DMS114 treated with DMSO at 0.1 percent for 48 hours (cell line): Measurements from ENCODE around the gene KLF2.
"Not testable (repeated sequence)": the region's sequence is repeated elsewhere in the genome, so short reads cannot be mapped to it uniquely, and the experiment has no call there.

Source experiments
- DNase-seq: peaks from one replicate; lab custom pipeline; 2025; ENCODE audit not compliant: unreplicated experiment; lab: John Stamatoyannopoulos, UW

The KLF2 gene

DNA sequence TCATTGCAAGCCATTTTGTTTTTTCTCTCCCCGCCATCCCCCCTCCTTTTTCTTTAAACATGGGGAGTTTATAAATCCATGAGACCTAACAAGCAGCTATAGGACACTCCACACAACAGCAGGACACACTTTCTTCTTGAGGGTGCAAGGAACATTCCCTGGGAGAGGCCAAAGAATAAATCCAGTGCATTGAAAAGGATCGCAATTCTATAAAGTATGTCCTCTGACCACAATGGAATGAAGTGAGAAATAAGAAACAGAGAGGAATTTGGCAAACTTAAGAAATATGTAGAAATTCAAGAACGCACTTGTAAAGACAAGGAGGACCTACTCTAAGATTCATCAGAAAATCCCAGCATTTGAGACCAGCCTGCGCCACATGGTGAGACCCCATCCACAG is 11.9 kb downstream of the KLF2 start:
- no peak for DNase-seq

DNA sequence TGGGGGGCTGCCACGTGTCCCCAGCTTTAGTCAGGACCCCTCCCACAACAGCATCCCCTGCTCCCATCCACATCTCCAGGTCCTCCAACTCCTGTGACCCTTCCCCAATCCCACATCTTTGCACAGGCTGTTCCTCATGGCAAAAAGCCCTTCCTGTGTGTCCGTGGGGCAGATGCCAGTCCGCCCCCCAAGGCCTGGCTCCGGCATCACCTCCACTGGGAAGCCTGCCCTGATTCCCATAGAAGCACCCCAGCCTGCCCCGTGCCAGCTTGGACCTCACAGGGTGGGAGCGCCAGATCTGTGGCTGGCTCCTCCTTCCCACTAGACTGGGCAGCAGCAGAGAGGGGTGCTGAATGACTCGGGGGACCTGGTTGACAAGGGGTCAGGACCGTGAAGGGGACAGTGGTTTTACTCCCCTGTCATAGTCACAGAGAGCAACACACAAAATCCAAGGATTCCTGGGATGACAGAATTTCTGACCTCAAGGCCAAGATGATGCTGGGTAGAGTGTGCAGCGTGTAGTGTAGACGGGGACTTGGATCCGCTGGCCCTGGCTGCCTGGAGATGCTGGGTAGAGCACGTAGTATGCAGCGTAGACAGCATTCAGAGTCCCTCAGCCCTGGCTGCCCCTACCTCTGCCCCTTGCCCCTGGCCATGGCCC is 13.3 kb downstream of the KLF2 start:
- DNase-seq: no peak

DNA sequence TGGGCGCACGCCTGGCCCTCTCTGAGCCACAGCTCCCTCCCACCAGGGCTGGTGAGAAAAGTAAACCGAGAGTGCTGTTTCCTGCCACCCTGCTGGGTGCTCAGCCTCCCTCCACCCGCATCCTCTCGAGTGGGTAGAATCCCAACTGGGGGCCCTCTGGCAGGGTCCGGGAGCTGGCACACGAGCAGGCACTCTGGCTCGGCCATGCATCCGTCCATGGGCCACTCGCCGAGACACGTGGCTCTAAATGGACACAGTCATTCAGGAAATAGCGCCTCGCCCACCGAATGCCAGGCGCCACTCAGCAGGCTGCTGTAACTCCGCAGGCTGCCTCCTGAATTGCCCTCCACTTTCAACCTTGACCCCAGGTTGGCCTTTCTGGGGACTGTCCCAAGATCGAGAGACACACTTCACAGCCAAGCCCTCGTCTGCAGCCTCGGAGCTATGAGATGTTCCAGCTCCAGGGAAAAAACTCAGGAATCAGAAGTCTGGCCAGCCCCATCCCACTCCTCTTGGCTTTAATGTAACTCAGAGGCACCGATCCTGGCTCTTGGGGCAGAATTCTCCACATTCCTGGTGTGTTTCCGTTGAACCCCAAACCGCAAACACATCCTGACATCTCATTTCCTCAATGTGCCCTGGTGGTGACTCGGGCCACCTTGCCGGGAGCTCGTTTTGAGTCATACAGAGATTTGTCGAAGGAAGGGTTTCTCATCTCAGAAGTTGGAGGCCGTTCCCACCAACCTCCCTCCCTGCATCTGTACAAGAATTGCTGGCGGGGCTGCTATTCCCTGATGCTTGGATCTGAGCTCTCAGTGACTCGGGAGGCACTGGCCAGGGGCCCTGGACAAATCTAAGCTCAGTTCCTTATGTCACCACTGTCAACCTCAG is 14.1 kb downstream of the KLF2 start:
- no peak for DNase-seq

DNA sequence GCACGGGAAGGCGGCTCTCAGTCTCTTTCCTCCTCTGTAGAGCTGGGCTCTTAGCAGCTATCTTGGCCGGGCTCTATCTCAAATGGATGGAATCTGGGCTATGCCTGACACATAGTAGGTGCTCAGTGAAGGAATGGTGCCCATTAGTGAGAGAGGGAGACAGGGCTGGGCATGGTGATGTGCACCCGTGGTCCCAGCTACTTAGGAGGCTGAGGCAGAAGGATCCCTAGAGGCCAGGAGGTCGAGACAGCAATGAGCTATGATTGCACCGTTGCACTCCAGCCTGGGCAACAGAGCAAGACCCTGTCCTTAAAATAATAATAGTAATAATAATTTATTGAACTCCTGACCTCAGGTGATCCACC is 14.7 kb downstream of the KLF2 start:
- DNase-seq: no peak

DNA sequence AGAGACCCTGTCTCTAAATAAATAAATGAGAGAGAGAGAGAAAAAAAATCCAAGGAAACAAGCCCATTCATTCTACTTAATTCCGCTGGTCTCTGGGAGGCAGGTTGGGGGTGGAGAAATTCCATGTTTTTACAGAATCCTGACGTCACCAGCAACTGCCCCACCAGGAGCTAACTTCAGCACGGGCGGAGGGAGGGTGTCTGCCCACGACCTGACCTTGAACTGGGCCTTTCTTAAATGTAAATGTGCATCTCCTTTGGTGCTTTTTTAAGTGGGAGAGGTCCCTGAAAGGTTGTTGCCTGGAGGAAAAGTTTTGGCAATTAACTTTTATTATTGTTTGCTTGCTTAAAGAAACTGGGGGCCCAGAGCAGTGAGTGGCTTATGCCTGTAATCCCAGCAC is 15.5 kb downstream of the KLF2 start:
- DNase-seq: no peak

DNA sequence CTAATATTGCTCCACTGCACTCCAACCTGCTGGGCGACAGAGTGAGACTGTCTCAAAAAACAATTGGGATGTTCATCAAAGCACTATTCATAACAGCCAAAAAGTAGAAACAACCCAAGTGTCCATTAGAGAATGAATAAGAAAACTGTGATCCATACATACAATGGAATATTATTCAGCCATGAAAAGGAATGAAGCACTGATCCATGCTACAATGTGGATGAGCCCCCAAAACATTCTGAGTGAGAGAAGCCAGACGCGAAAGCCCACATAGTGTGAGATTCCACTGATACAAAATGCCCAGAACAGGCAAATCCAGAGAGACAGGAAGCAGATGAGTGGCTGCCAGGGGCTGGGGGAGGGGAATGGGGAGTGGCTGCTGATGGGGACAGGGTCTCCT is 16.0 kb downstream of the KLF2 start:
- DNase-seq: no peak

DNA sequence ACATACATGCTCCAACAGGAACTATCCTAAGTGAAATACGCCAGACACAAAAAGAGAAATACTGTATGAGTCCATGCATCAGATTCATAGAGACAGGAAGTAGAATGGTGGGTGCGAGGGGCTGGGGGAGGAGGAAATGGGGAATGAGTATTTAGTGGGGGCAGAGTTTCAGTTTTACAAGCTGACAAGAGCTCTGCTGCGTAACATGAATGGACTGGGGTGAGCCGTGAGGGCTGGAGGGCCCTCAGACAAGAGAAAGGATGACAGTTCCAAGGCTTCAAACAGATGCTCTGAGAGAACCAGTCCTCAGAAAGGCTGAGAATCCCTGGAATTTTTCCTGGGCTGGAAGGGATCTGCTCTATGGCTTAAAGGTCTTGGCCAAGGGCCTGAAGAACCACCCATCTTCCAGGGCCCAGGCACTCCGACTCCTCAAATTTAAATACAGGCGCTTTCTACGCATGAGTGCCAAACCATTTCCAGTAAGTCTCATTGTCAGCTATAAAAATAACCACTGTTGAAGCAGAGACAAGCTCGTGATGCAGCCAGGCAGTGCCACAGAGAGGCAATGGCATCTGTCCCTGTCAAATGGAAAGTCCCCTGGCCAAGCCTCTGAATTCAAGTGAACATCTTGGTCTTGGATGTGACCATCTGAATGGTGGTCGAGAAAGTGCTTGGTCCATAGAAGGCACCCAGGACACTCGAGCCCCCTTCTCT is 17.5 kb downstream of the KLF2 start:
- no peak for DNase-seq

DNA sequence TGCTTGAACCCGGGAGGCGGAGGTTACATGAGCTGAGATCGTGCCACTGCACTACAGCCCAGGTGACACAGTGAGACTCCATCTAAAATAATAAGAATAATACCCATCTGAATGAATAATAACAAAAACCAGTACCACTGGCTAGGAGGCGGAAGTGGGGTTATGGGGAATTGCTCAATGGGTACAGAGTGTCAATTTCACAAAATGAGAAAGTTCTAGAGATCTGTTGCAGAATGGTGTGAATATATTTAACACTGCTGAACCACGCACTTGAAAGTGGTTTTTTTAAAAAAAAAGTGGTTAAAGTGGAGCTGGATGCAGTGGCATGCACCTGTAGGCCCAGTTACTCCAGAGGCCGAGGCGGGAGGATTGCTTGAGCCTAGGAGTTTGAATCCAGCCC is 18.5 kb downstream of the KLF2 start:
- DNase-seq: no peak

DNA sequence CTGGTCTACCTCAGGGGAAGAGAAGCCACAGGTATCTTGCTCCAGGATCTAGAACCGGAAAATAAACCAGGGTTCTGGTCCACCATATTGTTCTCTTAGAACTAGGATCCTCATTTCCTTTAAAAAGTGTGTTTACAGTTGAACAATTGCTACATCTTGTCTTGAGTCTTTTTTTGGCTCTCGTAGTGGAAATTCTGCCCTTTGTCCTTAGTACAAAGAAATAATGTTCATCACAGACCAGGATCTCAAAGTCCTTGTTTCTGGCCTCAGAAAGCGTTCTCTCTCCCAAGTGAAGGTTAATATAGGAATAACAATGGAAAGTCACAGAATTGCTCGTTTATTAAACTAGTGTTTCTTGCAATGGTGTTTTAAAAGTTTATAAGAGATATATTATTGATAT is 20.8 kb downstream of the KLF2 start:
- no peak for DNase-seq

DNA sequence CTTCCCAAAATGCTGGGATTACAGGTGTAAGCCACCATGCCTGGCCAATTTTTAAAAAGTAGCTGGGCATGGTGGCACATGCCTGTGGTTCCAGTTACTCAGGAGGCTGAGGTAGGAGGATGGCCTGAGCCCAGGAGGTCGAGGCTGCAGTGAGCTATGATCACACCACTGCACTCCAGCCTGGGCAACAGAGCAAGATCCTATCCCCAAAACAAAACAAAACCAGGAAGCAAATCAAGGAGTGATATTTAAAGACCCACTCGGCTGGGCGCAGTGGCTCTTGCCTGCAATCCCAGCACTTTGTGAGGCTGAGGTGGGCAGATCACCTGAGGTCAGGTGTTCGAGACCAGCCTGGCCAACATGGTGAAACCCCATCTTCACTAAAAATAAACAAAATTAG is 22.5 kb downstream of the KLF2 start:
- not testable (repeated sequence) for DNase-seq

DNA sequence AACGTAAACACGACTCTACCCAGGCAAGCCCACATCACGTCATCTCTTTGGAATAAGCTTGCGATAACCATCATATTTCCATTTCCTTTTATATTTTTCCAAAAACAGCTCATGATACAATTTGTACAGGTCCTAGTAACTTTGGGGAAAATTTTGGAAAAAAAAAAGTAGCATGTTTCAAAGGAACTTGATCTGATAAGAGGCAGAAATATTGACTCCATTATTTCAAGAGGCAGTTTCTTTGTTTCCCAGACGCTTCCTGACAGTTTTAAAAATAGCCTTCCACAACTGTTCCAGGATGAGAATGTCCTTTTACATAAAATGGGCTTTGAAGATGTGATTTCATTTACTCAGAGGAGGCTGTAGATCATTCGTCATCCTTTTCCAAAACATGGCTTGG is 23.1 kb downstream of the KLF2 start:
- DNase-seq: no peak

DNA sequence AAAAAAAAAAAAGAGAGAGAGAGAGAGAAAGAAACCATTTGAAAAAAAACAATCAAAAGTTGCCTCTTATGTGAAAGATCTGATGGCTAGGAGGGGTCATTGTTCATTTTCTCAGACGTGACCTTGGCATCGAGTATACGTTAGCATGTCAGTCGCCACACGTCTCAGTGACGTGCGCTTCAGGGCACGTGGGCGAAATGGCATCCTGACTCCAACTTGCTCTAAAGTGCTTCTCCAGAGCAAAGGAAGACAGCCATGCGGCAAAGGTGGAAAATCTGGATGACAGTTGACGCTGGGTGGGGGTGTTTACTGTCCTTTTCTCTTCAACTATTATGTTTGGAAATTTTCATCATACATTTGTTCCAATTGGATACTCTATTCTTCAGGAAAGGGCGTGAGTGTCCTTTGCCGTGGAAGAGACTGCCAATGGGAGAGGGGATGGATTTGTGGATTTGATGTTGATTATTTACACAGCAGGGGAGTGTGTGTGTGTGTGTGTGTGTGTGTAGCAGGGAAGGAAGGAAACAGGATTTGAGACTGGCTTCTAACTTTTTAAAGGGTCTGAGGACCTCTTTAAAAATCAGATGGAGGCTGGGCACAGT is 25.0 kb downstream of the KLF2 start:
- no peak for DNase-seq

DNA sequence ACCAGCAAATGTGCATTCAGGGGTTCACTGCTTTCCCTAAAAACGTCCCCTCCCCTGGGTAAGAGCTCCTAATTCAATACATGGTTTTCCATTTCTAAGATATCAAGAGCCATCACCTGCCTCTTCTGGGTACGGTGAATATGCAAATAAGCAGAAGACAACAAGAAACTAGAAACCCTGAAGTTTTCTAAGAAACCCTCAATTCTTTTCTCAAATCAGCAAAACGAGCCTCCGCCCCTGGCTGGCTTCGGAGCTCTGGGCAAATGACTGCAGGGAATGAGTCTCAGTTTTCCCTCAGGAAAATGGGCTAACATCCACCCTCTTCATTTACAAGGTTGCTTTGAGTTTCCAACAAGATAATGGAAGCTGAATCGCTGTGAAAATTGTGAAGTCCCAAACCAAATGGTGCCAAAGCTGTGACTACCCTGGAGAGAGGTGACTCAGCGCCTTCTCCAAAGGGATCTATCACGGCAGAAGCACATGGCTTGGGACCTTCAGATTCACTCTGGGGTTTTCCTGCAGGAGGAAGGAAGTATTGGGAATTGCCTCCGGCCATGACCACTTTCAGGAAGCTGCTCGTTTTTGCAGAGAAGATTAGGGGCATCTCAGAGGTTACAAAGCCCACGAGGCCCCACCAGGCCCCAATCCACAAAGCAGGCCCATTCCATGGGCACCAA is 26.6 kb downstream of the KLF2 start:
- no peak for DNase-seq

DNA sequence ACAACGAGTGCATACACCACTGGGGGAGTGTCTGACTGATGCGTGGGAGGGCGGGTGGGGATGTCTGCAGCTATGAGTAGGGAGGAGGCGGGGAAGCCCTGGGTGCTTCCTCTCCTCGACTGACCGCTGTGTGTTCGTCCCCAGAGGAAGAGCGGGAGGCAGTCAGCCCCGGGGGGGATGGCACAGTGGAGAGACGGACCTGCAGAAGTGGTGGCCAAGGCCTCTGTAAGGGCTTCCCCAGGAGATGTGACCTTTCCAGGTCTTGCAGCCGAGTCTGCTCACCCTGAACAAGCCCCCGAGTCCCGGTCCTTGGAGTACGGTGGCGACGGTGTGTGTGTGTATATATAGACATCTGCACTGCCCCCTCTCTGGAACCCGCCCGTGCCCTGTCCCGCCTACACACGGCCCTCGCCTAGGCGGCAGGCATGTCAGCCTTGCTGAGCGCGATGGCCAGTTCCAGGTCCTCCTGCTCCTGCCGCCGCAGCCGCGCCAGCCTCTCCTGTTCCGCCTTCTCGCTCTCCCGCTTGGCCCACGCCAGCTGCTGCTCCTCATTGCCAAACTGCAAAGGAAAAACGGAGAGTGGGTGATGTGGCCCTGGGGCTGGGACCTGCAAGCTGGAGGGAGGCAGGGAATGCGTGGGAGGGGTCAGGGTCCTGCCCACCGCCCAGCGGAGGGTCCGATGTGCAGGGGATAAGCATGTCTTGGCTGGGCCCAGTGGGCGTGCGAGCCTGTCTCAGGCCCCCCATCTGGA is 30.8 kb downstream of the KLF2 start:
- DNase-seq: no peak

DNA sequence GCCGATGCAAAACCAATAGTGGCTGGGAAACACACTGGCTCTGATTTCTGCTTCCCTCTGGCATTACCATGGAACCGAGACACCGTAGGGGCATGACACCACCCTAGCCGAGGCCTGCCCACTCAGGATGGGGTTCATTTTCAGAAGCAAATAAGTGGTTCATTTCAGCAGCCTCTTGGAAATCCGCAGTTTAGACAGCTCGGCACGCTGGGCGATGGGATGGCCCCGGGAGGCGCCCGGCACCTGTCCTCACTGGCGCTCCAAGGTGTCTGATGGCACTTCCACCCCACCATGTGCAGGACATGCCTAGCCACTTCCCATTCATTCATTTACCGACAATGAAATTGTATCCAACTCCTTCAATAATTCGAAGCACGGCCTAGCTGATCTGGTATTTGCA is 33.8 kb downstream of the KLF2 start:
- DNase-seq: no peak

DNA sequence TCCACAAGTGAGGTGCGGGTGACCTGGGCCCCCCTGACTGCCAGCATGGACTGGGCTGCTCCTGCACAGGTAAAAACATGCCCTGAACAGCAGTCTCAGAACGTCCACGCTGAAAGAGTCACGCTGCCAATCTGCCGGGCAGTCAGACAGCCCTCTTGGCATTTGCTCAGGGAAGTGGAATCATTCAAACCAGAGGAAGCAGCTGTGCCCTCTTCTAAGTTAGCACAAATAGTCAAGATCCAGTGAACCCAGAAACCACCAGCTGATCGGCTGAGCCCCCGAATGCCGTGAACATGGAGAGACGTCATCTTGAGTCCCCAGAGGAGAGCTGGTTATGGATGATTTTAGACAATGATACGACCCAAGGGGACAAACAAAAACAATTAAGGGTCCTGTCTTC is 34.4 kb downstream of the KLF2 start:
- no peak for DNase-seq

DNA sequence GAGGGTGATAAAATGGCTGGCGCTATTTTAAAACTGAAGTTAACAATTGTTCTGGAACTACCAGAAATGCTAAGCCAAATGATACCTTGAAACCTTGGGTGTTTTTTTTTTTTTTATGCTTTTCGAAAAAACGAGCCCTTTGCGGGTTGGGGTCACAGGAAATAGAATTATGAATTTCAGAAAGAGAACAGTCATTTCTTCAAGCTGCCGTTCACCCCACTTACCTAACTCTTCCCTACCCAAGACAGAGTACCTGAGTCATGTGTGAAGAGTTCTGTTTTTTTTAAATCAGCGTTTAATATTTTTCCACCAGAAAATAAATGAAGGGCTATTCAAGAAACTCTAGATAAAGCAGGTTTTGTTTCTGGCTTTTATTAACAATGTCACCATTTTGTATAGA is 35.3 kb downstream of the KLF2 start:
- DNase-seq: no peak

DNA sequence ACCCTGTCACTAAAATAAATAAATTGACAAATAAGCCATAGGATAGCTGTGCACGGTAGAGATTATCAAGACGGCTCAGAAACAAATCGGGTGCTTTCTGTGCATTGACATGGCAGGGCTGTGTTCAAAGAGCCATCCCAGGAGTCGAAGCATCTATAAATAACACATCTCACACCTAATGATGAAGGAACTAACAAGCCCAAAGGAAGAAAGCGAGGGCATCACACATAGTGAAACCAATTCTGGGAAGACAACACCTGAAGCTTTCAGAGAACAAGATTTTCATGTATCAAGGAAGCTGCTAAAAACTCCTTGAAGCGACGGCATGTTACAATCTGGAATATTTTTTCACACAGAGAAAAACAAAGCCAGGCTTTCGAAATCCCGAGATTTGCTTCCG is 36.1 kb downstream of the KLF2 start:
- no peak for DNase-seq

DNA sequence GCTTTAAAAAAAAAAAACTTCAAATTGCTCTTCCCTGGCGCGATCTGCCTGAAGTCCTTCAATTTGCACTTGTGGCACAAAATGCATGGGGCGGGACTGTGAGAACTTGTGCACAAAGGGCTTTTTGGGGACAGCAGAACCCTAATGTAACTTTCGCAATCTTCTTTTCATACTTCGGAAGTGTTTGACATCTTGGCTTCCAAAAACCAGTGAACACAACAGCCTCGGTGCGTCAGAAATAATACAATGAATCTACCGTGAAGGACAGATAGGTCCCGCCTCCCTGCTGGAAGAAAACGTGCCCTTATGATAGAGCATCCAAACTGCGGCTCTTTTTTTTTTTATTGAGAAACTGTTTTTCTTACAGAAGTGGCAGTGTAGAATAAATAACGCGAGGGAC is 36.6 kb downstream of the KLF2 start:
- no peak for DNase-seq

DNA sequence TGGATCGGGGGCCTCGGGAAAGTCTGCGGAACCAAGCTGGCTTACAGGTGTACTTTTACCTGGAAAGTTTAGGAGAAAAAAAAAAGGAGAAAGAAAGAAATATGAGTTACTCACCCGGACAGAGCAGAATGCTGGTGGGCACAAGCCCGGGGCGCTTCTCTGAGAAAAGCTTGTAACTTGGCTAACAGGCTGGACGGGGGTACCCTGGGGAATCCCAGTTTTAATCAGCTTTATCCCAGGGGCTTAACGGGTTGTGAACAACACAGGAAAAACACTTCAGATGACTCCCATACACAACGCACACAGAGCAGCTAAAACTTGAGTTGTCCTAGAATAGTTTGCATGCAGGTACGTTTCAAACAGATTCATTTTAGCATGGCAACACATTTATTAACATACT is 37.3 kb downstream of the KLF2 start:
- DNase-seq: no peak
